ENCODE data around the gene SCEL.

The SCEL gene

DNA sequence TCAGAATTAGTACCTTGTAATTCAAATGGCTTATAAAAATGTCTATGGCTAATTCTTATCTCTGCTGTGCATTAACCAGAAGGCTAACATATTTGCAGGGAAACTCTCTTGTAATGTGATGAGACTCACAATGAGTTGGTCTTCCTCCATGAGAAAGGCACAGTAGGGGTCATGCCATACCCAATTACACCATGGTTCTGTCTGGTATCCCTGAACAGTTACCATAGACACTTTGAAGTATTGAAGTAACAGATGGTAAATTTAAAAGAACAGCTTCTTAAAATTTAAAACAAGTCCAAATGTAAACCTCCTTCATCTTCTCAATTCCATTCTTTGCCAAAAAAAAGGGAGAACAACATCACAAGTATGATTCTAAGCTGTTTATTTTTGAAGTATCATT, 139.3 kb downstream of the SCEL start:
- H3K27me3 ChIP-seq (ENCODE audit: insufficient read depth, low read length), result no peaks in the 10 kb centered on the region; the same call in 1 of the 2 replicates
- H4K20me1 ChIP-seq (ENCODE audit: insufficient read depth, low read length), result no peaks in the 10 kb centered on the region
- no peak overlapping the region for H3K27ac ChIP-seq (ENCODE audit: low read depth, low read length, poor library complexity, severe bottlenecking)
- H3K79me2 ChIP-seq (ENCODE audit: insufficient read depth, low read length), result no peaks in the 10 kb centered on the region
- H3K4me2 ChIP-seq (ENCODE audit: low read length), result no peak overlapping the region
- H2AFZ ChIP-seq (ENCODE audit: low read length), result no peak overlapping the region
- TF ChIP-seq, protein P1, sequence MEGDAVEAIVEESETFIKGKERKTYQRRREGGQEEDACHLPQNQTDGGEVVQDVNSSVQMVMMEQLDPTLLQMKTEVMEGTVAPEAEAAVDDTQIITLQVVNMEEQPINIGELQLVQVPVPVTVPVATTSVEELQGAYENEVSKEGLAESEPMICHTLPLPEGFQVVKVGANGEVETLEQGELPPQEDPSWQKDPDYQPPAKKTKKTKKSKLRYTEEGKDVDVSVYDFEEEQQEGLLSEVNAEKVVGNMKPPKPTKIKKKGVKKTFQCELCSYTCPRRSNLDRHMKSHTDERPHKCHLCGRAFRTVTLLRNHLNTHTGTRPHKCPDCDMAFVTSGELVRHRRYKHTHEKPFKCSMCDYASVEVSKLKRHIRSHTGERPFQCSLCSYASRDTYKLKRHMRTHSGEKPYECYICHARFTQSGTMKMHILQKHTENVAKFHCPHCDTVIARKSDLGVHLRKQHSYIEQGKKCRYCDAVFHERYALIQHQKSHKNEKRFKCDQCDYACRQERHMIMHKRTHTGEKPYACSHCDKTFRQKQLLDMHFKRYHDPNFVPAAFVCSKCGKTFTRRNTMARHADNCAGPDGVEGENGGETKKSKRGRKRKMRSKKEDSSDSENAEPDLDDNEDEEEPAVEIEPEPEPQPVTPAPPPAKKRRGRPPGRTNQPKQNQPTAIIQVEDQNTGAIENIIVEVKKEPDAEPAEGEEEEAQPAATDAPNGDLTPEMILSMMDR (IDR thresholded peaks at IDR 0.05; ENCODE audit: low read length), result no peak
- no peak for TF ChIP-seq EZH2 (IDR thresholded peaks at IDR 0.05; ENCODE audit: borderline replicate concordance, low read length)
- H3K9me3 ChIP-seq (ENCODE audit: low read length), result no peaks in the 10 kb centered on the region
- no peak overlapping the region for H3K4me3 ChIP-seq (ENCODE audit: low read depth, low read length, poor library complexity, severe bottlenecking)
- H3K36me3 ChIP-seq (ENCODE audit: insufficient read depth, low read length), result no peaks in the 10 kb centered on the region
- H3F3A ChIP-seq (ENCODE audit: insufficient read depth, low read length), result no peaks in the 10 kb centered on the region
- no peaks in the 10 kb centered on the region for H3K9me2 ChIP-seq (ENCODE audit: low read depth, low read length)
- H3K4me1 ChIP-seq (ENCODE audit: insufficient read depth, low read length, severe bottlenecking), result no peaks in the 10 kb centered on the region
- no peak overlapping the region for H3K9ac ChIP-seq (ENCODE audit: low read length)

DNA sequence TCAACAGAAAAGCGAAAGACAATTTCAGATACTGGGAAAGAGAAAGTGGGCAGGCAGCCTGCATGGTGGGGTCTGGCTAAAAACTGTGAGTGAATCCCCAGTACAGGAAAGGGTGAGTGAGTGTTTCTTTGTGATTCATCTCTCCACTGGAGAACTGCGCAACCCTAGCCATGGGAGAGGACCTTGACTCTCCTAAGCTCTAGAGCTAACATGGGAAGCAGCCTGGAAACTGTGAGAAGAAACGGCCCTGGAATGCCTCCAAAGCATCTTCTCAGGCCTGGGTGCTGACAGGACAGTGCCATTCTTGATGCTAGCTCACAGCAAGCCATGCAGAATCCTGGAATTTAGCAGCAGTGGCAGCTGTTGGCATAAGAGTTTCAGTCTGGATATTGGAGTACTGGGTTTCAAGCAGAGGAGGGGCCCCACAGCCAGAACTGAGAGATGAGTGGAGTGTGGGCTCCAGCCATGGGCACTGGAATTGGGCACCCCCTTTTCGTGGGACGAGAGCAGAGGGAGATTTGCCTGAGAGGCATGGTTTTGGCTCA, 143.3 kb downstream of the SCEL start:
- TF ChIP-seq, protein P1 (IDR thresholded peaks at IDR 0.05; ENCODE audit: low read length), result no peak
- no peak for TF ChIP-seq EZH2 (IDR thresholded peaks at IDR 0.05; ENCODE audit: borderline replicate concordance, low read length)
- no peaks in the 10 kb centered on the region for H3F3A ChIP-seq (ENCODE audit: insufficient read depth, low read length)
- H3K27ac ChIP-seq (ENCODE audit: low read depth, low read length, poor library complexity, severe bottlenecking), result no peak overlapping the region
- no peaks in the 10 kb centered on the region for H3K9me3 ChIP-seq (ENCODE audit: low read length)
- no peaks in the 10 kb centered on the region for H3K4me1 ChIP-seq (ENCODE audit: insufficient read depth, low read length, severe bottlenecking)
- H2AFZ ChIP-seq (ENCODE audit: low read length), result no peak overlapping the region
- no peaks in the 10 kb centered on the region for H3K9me2 ChIP-seq (ENCODE audit: low read depth, low read length)
- no peaks in the 10 kb centered on the region for H4K20me1 ChIP-seq (ENCODE audit: insufficient read depth, low read length)
- no peak overlapping the region for H3K9ac ChIP-seq (ENCODE audit: low read length)
- no peak overlapping the region for H3K4me3 ChIP-seq (ENCODE audit: low read depth, low read length, poor library complexity, severe bottlenecking)
- H3K36me3 ChIP-seq (ENCODE audit: insufficient read depth, low read length), result no peaks in the 10 kb centered on the region
- no peaks in the 10 kb centered on the region for H3K79me2 ChIP-seq (ENCODE audit: insufficient read depth, low read length)
- H3K4me2 ChIP-seq (ENCODE audit: low read length), result no peak overlapping the region
- H3K27me3 ChIP-seq (ENCODE audit: insufficient read depth, low read length), result no peaks in the 10 kb centered on the region; the same call in 1 of the 2 replicates

DNA sequence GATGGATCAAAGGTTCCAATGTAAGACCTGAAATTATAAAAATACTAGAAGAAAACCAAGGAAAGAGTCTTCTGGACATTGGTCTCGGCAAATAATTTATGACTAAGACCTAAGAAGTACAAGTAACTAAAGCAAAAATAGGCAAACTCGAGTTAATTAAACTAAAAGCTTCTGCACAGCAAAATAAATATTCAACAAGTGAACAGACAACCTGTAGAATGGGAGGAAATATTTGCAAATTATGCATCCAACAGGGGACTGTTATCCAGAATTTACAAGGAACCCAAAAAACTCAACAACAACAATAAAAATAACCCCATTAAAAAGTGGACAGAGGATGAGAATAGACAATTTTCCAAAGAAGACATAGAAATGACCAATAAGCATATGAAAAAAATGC, 152.3 kb downstream of the SCEL start:
- H3K27me3 ChIP-seq (ENCODE audit: insufficient read depth, low read length), result no peaks in the 10 kb centered on the region
- H2AFZ ChIP-seq (ENCODE audit: low read length), result no peak overlapping the region
- H3K4me3 ChIP-seq (ENCODE audit: low read depth, low read length, poor library complexity, severe bottlenecking), result no peak overlapping the region
- no peak overlapping the region for H3K4me2 ChIP-seq (ENCODE audit: low read length)
- H3K9me2 ChIP-seq (ENCODE audit: low read depth, low read length), result no peaks in the 10 kb centered on the region
- no peaks in the 10 kb centered on the region for H3K36me3 ChIP-seq (ENCODE audit: insufficient read depth, low read length)
- peaks cover 4% of the 10 kb centered on the region; the same call in 1 of the 2 replicates for H3K9me3 ChIP-seq (ENCODE audit: low read length)
- no peak overlapping the region for H3K9ac ChIP-seq (ENCODE audit: low read length)
- H3K27ac ChIP-seq (ENCODE audit: low read depth, low read length, poor library complexity, severe bottlenecking), result no peak overlapping the region
- H4K20me1 ChIP-seq (ENCODE audit: insufficient read depth, low read length), result no peaks in the 10 kb centered on the region
- H3F3A ChIP-seq (ENCODE audit: insufficient read depth, low read length), result no peaks in the 10 kb centered on the region
- no peaks in the 10 kb centered on the region for H3K79me2 ChIP-seq (ENCODE audit: insufficient read depth, low read length)
- no peaks in the 10 kb centered on the region for H3K4me1 ChIP-seq (ENCODE audit: insufficient read depth, low read length, severe bottlenecking)
- TF ChIP-seq EZH2 (IDR thresholded peaks at IDR 0.05; ENCODE audit: borderline replicate concordance, low read length), result no peak
- TF ChIP-seq, protein P1 (IDR thresholded peaks at IDR 0.05; ENCODE audit: low read length), result no peak
